Stimulated activated CD4-positive, alpha-beta T cell treated with anti-CD3 and anti-CD28 coated beads, TNF-alpha, amount 100 ng/mL, for 1 hour (primary cell): ENCODE measurements around the gene TUBA8.
"Not testable (repeated sequence)": the region's sequence is repeated elsewhere in the genome, so short reads cannot be mapped to it uniquely, and the experiment has no call there.

Source experiments
- DNase-seq, 3 donors: peaks; one replicate each; pipeline ENCODE4 v3.0.0-alpha.2; 2020; ENCODE audit warnings: low read depth in 3 of 3, low spot score in 1 of 3

Gene TUBA8

DNA sequence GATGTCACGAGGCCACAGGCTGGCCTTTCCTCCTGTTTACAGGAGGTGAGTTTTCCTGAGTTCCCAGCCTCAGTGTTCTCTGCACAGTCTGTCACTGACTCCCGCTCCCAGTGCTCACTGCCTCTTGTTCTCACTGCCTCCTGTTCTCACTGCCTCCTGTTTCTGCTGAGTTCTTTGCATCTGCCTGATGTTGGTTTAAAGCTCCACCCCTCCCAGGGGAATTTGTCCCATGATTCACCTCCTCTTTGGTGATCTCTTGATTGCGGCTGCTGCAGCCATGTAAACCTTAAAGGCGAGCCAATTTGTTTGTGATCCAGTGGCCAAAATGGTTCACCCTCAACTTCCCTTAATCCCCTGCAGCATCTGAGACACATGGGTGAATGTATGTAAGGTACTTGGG lies 6.0 kb upstream of the TUBA8 start:
- DNase-seq, result no peak

- not testable (repeated sequence) for DNase-seq
Observed at GRCh38 chr22:18105981-18106380, 4.6 kb upstream of the TUBA8 start.

DNA sequence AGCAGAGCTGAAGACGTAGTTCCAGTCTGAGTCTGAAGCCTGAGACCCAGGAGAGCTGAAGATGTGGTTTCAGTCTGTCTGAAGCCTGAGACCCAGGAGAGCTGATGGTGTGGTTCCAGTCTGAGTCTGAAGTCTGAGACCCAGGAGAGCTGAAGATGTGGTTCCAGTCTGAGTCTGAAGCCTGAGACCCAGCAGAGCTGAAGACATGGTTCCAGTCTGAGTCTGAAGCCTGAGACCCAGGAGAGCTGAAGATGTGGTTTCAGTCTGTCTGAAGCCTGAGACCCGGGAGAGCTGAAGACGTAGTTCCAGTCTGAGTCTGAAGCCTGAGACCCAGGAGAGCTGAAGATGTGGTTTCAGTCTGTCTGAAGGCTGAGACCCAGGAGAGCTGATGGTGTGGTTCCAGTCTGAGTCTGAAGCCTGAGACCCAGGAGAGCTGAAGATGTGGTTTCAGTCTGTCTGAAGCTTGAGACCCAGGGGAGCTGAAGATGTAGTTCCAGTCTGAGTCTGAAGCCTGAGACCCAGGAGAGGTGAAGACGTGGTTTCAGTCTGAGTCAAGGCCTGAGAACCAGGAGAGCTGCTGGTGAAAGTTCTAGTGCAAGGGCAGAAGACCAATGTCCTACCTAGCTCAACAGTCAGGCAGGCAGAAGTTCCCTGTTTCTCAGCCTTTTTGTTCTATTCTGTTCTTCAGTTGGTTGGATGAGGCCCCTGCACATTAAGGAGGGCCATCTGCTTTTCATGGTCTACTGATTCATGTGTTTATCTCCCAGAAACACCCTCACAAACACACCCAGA lies 3.9 kb upstream of the TUBA8 start:
- not testable (repeated sequence) for DNase-seq

GRCh38 chr22:18108187-18108586 lies 2.4 kb upstream of the TUBA8 start:
- no peak for DNase-seq

- DNase-seq, result no peak
Observed at GRCh38 chr22:18109410-18110193, 1.0 kb upstream of the TUBA8 start.

GRCh38 chr22:18110954-18111758 lies 547 bp downstream of the TUBA8 start:
- DNase-seq, result no peak

DNA sequence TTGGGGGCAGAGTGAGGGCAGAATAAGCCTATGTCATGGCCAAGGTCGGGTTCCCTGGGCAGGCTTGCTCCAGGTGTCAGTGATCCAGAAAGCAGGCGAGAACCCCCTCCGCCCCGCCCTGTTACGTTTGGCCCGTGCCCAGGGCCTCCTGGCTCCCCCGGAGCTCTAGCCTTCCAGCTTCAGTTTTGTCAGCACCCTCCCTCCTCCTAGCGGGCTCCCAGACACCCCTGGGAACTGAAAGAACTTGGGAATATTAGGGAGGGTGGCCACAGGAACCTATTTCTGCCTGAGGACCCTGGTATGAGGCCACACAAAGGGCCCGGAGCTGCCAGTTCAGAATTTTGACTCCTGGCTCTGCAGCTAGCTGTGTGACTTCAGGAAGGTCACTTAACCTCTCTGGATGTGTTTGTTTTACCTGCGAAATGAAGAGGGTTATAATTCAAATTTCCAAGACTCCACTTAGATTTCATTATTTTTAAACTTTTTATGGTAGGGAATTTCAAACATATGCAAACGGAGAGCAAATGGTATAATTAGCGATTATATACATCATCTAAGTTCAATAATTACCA lies 1.2 kb downstream of the TUBA8 start:
- no peak for DNase-seq

DNA sequence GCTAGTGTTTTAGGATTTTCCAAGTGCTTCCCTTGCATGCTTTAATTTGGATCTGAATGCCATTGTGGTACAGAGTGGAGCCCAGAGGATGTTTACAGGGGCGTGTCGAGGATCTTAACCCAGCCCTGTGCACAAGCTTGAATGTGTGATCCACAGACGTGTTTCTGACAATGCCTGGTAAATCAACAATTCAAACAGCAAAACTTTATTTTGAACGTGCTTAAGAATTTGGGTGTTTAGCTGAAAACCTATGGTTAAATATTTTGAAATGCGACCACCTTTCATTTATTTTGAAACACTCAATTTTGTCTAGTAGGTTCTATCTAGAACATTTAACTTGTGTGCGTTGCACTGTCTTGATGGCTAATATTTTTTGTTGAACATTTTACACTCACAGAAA lies 1.8 kb downstream of the TUBA8 start:
- no peak for DNase-seq

DNA sequence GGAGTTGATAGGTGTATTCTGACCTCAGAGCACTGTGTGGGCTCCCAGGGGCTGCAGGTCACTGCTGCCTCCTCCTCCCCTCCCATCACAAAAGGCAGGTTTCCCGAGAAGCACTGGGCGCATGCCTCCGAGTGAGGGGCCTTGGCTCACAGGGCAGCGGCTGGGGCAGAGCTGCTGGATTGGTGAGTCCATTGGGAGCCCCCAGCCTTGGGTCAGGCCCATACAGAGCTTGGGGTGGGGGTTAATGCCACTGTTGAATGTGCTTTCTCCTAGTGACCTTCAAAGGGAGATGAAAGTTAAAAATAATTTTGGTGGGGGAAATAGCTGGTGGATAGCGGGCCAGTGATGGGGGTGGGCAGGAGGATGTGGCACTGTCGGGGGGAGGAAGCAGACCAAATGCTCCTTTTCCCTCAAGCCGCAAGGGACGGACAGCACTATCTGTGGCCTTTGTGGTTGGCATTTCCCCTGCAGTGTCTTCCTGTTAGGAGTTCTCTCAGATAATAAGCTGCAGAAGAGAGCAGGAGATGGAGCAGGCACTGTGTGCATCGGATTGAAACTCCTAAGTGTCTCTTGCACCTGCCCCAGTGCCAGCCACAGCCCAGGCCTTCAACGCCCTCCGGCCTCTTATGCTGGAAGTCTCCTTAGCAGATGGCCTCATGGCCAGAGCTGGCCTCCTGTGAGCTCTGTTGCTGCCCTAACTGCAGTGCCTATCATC lies 3.2 kb downstream of the TUBA8 start:
- no peak for DNase-seq

DNA sequence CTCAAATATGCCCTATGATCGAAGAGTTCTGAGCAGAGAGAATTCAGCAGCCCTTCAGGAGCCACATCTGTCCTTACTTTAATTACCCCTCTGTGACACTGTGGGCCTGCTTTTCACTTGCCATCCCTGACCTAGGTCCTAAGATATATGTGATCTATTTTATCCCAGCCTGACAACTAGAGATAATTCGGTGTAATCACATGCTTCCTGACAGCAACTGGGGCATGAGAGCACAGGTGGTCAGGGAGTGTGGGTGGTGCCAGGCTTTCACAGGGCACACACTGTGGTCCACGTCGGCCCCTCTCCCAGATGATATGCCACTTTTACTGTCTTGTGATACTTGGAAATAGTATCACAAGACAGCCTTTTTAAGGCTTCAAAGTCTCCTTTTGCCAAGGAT lies 3.9 kb downstream of the TUBA8 start:
- DNase-seq, result no peak

DNA sequence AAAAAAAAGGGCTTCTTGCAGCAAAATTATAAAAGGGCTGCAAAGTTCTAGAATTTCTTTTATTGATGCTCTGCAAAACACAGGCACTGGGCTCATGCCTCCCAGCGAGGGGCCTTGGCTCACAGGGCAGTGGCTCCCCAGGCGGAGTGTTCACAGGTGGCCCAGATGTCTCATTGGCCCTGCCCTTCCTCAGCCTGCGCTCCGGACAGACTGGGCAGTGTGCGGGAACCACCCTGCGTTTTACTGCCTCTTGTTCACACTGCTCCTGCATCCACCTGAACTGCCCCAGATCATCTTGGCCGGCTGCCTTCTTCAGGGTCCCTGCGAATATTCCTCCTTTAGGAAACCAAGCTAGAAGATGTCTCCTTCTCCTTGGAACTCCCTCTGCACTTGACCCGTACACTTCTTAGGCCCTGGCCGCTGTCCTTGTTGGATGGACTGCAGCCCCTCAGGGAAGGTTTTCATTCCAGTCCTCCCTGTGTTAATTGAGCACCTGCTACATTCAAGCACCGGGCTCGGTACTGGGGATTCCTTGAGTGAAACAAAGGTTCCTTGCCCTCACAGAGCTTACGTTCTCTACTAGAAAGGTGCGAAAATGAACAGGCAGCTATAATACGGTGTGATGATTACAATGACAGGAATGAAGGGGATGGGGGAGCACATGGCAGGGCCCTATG lies 4.5 kb downstream of the TUBA8 start:
- no peak for DNase-seq

GRCh38 chr22:18115906-18116371 lies 5.3 kb downstream of the TUBA8 start:
- DNase-seq, result no peak

DNA sequence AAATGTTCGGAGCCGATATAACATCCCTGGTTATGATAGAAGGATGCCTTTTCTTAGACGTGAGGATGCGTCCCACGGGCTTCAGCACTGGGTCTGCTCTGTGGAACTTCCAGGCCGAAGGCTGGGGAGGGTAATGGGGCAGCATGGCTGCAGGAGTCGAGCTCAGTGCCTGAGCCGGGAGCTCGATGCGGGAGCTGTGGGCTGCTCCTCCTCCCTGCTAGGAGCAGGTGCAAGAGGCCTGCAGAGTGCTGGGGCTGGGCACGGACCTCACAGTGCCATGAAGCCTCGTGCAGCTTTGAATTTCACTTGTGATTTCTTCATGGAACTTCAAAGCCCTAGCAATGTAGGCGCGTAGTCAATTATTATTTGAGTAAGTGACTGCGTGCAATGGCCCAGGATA lies 6.0 kb downstream of the TUBA8 start:
- no peak for DNase-seq

- DNase-seq, result no peak
Observed at GRCh38 chr22:18118345-18118915, 7.8 kb downstream of the TUBA8 start.

DNA sequence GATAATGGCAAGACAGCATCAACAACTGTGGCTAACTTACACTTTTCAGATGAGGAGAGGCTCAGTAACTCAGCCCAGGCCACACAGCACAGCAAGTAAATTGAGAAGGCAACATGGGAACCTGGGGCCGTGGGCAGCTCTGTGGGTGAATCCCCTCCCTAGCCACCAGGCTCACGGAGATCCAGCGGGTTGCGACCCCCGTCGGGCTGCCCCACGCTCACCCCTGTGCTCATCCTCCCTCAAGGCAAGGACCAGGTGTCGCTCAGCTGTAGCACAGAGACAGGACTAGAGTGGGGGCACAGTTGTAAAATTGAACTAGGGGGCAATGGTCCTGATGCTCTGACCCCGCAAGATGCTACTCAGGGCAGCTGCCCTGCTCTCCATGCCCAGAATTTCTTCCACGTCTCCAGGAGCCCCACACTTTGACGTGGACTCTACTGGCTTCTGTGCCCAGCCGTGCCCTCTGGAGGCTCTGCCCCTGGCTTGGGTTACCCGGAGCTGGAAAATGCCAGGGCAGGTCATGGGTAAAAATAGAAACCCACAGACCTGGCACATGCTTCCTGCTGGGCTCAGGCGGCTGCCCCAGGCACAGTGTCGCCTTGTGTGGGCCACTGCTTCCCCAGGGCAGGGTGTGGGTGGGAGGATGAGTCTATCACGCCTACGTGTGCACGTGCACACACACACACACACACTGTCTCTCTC lies 9.0 kb downstream of the TUBA8 start:
- no peak for DNase-seq

DNA sequence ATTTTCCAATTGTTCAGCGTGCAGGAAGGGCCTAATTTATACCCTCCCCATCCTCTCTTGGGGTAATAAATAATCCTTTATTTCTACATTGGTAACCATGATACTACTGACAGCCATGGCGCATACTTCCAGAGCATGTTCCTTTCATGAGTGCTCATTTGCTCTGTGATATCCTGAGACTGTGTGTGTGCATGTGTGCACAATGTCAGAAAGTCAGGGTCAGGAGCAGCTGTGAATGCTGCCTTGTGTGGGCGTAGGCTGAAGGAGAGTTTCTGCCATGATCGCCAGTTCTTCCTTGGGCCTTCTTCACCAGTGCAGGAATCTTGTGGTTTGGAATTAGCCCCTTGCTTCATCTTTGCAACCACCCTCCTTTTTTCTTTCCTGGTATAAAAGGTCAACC lies 10.2 kb downstream of the TUBA8 start:
- DNase-seq, result no peak

DNA sequence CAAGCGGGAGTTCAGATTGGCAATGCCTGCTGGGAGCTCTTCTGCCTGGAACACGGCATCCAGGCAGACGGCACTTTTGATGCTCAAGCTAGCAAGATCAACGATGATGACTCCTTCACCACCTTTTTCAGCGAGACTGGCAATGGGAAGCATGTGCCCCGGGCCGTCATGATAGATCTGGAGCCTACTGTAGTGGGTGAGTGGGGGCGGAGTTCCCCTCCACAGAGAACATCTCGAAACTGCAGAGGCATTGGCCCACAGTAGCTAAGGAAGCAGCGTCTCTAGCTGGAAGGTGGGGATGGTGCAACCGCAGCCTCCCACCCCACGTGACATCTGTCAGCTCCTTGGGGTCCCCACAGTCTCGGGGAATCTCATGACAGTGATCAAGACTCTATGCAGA lies 10.9 kb downstream of the TUBA8 start:
- DNase-seq, result no peak

- DNase-seq, result no peak
Observed at GRCh38 chr22:18121954-18122554, 11.4 kb downstream of the TUBA8 start.
